ENCODE data around the gene LSR.

Gene LSR, protein sequence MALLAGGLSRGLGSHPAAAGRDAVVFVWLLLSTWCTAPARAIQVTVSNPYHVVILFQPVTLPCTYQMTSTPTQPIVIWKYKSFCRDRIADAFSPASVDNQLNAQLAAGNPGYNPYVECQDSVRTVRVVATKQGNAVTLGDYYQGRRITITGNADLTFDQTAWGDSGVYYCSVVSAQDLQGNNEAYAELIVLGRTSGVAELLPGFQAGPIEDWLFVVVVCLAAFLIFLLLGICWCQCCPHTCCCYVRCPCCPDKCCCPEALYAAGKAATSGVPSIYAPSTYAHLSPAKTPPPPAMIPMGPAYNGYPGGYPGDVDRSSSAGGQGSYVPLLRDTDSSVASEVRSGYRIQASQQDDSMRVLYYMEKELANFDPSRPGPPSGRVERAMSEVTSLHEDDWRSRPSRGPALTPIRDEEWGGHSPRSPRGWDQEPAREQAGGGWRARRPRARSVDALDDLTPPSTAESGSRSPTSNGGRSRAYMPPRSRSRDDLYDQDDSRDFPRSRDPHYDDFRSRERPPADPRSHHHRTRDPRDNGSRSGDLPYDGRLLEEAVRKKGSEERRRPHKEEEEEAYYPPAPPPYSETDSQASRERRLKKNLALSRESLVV

DNA sequence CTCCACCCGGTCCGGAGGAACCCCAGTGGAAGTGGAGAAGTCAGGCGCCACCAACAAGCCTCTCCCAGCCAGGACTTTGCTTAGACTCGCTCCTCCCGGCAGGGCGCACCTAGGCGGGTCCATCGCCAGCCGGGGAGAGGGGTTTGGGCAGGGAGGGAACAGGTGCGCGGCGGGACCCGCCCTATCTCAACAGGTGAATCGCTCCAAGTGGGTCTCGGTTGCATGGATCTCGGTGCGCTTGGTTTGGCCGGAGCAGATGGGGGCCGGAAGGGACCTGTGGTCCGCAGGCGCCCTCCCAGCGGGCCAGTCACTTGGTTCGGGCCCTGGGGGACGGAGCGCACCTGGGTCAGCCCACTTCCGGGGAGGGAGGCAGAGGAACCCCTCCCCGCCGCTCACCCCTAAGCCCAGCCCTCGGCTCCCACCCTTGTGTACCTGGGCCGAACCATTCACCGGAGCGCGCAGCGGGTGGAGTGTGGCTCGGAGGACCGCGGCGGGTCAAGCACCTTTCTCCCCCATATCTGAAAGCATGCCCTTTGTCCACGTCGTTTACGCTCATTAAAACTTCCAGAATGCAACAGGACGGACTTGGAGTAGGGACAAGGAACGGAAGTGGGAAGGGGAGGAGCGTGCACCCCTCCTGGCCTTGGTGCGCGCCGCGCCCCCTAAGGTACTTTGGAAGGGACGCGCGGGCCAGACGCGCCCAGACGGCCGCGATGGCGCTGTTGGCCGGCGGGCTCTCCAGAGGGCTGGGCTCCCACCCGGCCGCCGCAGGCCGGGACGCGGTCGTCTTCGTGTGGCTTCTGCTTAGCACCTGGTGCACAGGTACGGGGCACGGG, at the start of gene LSR:
Gene LSR (plus strand): TSS at position 693 of the 836 bp plus-strand sequence. CDS start 21 bp downstream, at position 714.
- peak; percentile 58 for DNase-seq

DNA sequence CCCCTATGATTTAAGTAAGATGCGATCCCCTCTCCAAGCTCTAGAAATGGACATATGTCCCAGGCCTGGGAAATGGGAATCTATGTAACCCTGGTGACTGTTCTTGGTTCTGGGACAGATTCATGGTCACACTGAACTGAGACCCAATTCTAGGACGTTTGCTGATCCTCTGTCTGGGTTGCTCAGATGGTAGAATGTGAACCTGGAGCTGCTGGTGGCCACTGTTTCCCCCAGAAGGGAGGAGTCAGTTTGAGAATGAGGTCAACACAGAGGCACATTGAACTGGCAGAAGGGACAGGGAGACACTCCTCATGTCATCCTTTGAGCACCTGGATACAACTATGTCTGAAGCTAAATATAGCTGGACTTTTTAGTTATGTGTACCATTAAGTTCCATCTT, 49.3 kb upstream of the LSR start:
- no peak for DNase-seq

DNA sequence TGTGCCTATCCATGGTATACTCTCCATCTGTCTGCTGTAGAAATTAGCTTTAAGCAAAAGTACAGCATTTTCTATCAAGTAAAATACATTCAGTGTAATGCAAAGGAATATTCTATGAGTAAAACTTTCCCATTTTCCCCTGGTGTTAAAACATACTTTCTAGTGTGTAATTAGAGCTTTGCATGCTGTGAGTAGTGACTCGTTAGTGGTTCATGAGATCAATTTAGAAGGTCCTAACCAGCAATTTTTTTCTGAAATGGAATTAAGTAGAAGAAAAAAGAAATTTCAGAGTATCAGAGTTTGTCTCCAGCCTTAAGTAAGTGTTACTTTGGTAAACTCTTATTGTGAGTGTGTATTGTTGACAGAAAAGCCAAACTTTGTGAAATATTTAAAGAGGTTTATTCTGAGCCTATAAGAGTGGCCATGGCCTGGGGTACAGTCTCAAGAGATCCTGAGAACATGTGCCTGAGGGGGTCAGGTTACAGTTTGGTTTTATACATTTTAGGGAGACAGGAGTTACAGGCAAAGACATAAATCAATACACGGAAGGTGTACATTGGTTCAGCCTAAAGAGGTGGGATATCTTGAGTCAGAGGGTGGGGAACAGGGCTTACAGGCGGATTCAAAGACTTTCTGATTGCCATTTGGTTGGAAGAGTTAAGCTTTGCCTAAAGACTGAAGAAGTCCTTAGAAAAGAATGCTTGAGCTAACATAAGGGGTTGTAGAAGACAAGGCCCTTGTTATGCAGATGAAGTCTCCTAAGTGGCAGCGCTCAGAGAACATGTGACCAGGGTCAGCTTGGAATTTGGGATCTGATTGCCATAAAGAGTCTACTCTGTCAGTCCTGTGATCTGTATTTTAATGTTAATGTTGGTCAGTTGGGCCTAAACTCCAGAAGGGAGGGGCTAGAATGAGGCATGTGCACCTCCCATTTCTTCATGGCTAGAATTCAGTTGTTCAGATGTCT, 45.8 kb upstream of the LSR start:
- no peak for DNase-seq

DNA sequence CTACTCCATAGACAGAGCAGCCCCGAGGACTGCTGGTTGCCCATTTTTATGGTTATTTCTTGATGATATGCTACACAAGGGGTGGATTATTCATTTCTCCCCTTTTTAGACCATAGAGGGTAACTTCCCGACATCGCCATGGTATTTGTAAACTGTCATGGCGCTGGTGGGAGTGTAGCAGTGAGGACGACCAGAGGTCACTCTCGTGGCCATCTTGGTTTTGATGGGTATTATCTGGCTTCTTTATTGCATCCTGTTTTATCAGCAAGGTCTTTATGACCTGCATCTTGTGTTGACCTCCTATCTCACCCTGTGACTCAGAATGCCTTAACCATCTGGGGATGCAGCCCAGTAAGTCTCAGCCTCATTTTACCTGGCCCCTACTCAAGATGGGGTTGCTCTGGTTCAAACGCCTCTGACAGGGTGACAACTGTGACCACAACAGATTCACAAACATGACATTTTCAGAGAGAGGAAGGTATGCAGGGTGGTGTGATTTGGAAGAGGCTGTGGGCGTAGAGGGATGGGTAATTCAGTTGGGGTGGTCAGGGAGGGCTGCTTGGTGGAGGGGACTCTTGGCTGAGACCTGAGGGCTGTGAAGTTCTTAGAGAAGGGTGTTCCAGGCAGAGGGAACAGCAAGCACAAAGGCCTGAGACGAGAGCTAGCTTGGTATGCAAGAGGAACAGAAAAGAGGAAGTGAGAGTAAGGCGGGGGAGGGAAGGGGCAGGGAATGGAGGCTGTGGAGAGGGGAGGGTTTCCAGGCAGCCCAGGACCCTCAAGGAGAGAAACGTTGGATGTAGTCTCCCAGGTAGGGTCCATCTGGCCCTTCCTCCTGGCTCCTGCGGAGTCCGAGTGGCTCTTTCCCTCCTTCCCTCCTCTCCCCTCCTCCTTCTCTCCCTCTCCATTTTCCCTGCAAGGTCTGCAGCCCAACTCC, 43.7 kb upstream of the LSR start:
- no peak for DNase-seq

DNA sequence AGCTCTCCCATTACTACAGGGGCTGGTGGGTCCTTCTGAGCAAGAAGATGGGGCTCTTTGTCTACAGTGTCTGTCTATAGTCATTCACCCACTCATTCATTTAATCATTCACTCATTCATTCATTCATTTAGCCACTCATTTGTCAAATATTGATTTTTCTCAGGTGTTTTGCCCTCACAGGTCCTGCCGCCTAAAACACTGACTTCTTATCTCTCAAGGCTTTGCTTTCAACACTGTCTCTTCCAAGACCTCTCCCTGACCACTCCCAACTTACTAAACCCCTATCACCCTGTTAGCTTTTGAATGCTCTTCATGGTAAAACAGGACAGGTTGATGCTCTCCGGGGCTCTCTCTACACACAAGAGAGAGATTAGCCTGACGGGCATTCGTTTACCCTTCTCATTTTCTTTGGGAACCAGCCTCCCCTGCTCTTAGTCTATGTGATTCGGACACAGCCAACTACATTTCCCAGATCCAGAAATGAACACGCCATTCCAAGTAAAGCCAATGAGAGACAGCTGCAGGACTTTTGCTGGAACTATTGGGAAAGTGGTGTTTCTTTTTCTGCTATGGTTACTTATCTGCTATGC, 43.0 kb upstream of the LSR start:
- no peak for DNase-seq

DNA sequence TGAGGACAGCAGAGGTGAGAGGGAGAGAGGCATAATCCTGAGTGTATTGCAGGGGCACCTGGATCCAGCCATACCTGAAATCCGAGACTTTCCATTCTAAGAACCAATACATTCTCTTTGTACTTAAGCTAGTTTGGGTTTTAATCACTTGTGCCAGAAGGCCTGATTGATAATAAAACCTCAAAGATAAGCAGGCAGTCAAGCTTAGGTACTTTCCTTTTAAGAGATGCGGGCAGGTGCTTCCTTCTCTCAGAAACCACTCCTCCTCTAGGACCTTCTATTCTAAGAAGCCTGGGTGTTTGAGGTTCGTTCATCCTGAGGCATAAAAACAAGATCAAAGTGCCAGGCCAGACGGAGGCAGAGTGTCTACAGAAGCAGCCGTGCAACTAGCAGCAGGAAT, 42.4 kb upstream of the LSR start:
- DNase-seq = no peak

DNA sequence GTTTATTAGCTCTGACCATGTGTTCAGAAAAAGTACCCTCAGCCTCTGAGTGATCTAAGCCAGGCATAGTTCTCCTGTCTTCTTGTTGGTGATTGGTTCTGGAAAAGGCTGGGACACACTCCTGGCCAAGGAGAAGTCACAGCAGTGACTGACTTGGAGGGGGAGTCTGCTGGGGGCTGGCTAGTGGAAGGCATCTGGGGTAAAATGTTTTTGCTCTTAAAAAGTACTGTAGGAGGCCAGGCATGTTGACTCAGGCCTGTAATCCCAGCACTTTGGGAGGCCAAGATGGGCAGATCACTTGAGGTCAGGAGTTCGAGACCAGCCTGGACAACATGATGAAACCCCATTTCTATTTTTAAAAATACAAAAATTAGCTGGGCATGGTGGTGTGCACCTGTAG, 41.9 kb upstream of the LSR start:
- no peak for DNase-seq

DNA sequence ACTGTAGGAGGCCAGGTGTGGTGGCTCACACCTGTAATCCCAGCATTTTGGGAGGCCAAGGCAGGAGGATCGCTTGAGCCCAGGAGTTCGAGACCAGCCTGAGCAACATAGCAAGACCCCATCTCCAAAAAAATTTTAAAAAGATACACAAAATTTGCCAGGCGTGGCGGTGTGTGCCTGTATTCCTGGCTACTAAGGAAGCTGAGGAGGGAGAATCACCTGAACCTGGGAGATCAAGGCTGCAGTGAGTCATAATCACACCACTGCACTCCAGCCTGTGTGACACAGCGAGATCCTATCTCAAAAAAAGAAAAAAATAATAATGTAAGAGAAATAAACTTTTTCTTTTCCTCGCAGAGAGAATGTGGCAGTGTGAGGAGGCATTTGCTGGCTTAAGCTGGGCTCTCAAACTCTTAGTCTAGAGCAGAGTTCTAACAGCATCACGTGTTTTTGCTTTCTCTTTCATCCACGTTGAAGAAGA, 41.4 kb upstream of the LSR start:
- DNase-seq = no peak

DNA sequence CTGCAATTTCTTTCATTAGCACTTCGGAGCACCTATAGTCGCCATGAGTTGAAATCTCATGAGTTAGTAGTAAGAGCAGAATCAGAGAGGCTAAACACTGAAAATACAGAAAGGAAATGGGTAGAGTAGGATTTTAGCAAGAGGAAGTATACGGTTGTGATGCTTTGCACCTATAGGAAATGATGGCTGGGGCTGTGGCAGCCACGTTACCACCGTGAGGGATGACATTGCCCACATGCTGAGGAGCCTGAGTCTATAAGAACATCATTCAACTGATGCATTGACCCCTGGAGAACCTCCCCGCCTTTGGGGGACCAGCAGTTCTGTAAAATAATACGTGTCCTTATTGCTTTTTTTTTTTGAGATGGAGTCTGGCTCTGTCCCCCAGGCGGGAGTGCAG, 40.7 kb upstream of the LSR start:
- DNase-seq = no peak

DNA sequence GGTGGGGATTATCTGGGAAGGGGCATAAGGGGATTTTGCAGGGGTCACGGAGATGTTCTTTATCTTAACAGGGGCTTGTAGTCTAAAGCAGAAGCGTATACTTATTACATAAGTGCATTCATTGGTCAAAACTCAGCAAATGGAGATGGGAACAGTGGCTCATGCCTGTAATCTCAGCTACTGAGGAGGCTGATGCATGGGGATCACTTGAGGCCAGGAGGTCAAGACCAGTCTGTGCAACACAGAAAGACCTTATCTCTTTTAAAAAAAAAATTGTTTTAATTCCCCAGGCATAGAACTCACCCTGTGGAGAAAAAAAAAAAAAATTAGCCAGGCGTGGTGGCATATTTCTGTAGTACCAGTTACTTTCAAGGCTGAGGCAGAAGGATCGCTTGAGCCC, 39.2 kb upstream of the LSR start:
- DNase-seq = no peak

DNA sequence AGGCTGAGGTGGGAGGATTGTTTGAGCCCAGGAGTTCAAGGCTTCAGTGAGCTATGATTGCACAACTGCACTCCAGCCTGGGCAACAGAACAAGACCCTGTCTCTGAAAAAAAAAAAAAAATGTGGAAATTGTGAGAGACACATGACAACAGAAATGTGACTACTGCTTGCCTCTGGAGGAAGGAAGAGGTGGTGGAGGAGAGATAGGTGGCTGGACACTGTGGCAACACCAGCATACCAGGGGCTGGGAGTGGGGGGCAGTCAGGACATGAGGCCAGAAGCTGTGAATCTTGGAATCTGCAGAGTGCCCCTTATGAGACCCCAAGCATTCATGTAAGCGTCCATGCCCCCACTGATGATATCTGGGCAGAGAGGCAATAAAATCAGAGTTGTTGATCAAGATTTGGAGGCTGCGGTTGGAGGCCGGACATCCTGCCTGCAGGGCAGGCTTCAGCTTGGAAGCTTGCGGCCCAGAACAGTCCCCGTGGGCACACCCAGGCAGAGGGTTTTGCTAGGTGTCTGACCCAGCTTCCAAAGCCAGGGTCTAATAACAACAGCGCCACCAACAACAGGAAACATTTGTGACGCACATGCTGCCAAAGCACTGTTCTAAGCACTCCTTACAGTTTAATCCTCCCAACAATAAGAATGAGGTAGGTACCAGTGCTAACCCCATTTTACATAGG, 37.1 kb upstream of the LSR start:
- peak; percentile 45 for DNase-seq

DNA sequence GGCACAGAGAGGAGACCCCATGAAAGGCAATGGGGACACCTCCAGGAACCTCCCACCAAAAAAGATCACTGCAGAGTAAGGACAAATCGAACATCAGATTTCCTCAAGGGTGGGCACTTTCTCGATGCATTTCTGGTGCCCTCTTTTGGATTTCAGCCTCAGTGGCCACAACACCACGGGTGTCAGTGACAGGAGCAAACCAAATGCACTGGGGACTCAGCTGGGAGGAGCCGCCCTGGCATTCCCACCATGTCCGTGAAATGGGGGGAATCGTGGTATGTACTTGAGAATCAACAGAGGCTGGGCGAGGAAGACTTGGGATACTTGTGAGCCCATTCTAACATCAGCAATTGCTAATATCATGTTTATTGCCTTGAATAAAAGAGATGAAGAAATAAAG, 36.6 kb upstream of the LSR start:
- no peak for DNase-seq

DNA sequence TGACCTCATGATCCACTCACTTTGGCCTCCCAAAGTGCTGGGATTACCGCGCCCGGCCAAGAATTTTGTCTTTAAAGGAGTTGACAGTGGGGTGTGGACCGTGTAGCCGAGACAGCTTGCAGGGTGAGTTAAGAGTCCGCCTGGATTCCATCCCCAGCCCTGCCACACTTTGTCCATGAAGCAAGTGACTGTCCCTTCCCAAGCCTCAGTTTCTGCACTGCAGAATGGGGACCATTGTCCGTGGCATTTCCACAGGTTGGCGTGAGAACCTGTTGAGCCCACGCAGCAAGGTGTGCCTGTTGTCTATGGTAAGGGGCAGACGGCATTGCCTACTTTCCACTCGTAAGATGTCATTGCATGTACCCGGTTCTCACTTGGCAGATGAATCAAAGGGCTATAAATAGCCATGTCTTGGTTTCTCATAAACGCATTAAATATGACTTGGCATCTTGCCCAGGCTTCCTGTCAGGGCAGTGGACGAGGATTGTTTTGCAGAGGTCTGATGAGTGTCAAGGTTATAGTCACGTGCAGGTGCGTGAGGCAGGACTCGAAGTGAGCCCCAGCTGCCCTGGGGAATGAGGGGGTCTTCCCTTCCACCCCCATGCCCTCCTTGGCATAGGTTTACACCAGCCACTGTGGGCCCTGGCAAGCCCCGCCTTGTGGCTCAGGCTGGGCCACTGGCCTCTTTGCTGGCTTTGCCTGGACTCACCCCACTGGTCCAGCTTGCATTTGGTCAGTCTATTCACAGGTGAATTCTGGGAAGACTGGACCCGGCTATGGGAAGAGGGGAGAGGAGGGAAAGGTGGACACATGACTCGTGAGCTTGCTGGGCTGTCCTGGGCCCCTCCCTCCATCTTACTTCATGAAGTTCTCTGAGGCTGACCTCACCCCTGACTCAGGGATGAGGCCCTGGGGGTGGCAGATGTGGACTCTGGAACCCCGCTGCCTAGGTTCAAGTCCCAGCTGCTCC, 34.9 kb upstream of the LSR start:
- DNase-seq = peak; percentile 69

DNA sequence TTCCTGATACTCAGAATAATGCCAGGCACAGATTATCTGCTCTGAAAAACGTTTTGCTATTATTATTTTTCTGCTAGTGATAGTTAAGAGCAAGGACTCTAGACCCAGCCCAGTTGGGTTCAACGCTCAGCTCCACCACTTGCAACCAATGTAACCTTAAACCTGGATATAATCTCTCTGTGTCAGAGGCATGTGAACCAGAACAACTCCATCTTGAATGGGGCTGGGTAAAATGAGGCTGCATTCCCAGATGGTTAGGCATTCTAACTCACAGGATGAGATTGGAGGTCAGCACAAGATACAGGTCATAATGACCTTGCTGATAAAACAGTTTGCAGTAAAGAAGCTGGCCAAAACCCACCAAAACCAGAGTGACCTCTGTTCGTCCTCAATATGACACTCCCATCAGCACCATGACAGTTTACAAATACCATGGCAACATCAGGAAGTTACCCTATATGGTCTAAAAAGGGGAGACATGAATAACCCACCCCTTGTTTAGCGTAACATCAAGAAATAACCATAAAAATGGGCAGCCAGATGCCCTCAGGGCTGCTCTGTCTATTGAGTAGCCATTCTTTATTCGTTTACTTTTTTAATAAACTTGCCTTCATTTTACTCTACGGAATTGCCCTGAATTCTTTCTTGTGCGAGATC, 33.9 kb upstream of the LSR start:
- no peak for DNase-seq

DNA sequence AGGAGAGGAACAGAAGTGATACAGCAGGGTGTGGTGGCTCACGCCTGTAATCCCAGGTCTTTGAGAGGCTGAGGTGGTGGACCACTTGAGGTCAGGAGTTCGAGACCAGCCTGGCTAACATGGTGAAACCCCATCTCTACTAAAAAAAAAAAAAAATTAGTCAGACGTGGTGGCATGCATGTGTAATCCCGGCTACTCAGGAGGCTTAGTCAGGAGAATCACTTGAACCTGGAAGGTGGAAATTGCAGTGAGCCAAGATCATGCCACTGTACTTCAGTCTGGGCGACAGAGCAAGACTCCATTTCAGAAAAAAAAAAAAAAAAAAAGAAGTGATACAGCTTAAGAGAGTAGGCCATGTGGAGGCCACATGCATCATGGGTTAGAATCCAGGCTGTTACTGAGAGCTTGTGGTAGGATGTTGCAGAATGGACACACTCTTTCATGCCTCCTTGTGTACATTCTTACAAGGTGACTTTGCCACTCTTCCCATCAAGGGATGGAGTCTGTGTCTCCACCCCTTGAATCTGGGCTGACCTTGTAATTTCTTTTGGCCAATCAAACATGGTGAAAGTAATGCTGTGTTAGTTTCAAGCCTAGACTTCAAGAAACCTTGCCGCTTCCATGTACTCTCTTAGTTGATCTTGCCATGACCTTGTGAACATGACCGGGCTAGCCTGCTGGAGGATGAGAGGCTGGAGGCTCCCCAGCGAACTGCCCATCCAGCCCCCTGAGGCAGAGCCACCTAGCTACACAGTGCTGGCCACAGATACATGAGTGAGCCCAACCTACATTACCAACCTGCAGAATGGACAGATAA, 32.6 kb upstream of the LSR start:
- no peak for DNase-seq

DNA sequence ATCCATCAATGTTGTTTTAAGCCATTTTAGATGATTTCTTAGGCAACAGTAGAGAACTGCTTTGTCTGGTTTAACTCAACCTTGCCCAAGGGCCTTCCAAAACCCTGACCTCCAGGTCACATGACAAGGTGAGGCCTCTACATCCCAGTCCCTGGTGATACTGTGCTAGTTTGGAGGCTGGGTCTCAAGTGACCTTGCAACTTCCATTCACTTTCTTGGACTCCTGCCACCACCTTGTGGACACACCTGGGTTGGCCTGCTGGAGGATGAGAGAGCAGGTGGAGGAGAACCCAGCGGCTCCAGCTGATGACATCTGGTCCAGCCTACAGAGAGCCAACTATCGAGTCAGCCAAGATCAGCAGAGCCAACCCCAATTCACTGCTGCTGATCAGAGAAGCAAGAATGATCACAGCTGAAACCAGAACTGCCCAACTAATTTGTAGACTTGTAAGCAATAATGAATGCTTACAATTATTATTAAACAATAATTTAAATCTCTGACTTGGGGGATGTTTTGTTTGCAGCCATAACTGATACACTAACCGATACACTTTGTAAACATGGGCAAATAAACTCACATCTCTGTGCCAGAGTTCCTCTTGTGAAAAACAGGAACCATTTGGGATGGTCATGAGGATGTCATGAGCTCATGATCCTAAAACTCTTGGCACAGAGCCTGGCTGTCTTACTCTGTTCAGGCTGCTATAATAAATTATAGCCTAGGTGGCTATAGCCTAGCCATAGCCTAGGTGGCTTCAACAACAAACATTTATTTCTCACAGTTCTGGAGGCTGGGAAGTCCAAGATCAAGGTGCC, 31.8 kb upstream of the LSR start:
- DNase-seq = no peak

DNA sequence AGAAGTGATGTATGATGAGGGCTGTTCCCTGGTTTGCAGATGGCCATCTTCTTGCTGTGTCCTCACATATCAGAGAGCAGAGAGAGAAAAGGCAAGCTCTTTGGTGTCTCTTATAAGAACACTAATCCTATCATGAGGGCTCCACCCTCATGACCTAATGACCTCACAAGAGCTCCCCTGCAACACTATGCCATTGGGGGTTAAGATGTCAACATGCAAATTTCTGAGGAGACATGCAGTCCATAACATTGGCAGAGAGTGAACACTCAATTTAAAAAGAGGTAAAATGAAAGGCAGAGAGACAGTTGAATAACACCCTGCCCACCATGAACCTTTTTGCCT, 31.2 kb upstream of the LSR start:
- no peak for DNase-seq
